Endothelial cell of umbilical vein (primary cell): ENCODE measurements around the gene TMTC1. TPM values are rescaled to one million over a fixed set of nuclear protein-coding genes. Genes with fewer than 3 reads are reported as not detected.

ENCODE experiments used
- BruUV-seq: library from RNA; stranded (reverse); fragments of 400-500 nt; replicated peaks from 2 replicates; lab custom pipeline; 2021; lab: Mats Ljungman, UMichigan
- CTCF ChIA-PET: fragments of 300-600, 350-600 bp; sonication (Branson Sonifier 250); formaldehyde crosslinking; loops from one replicate; lab custom pipeline; 2021; ENCODE audit warnings: antibody characterized with exemption, inconsistent platforms; lab: Charles Lee
- POLR2A ChIA-PET: fragments of 300-600, 350-600 bp; sonication (Branson Sonifier 250); formaldehyde crosslinking; loops from one replicate; lab custom pipeline; 2021; ENCODE audit warnings: antibody characterized with exemption, inconsistent platforms; lab: Charles Lee
- DNase-seq: peaks from one replicate; pipeline ENCODE4 v3.0.0-alpha.2; 2011; ENCODE audit warnings: low read depth, low spot score
- FAIRE-seq: peaks from 2 replicates; lab custom pipeline; 2011; peaks lifted over from hg19 to GRCh38; lab: Jason Lieb, UNC
- H2AFZ ChIP-seq: 2 replicates; pipeline ENCODE4 v1.6.0; 2012; ENCODE audit warnings: low read depth, low read length, control low read depth, inconsistent platforms
- H3K27ac ChIP-seq: 2 replicates; pipeline ENCODE4 v1.5.1; 2011; ENCODE audit warnings: low read depth, mild to moderate bottlenecking, control low read depth, low read length, moderate library complexity; ENCODE audit not compliant: insufficient read depth
- H3K27me3 ChIP-seq, 2 experiments: 2 replicates each; pipeline versions ENCODE4 v1.6.0 to v1.6.1; 2011; ENCODE audit warnings: low read length in 2 of 2, mixed read lengths in 1 of 2; ENCODE audit not compliant: control insufficient read depth in 2 of 2, insufficient read depth in 2 of 2
- H3K36me3 ChIP-seq, 2 experiments: 2 replicates in 1 of 2; 3 replicates in 1 of 2; pipeline ENCODE4 v1.5.1; 2011; ENCODE audit warnings: low read length in 2 of 2, mild to moderate bottlenecking in 1 of 2, moderate library complexity in 1 of 2; ENCODE audit not compliant: control insufficient read depth in 2 of 2, insufficient read depth in 2 of 2; ENCODE audit errors: extremely low read depth in 1 of 2
- H3K4me1 ChIP-seq: 3 replicates; pipeline ENCODE4 v1.5.1; 2011; ENCODE audit warnings: mild to moderate bottlenecking, low read length; ENCODE audit not compliant: control insufficient read depth, insufficient read depth; ENCODE audit errors: extremely low read depth
- H3K4me2 ChIP-seq: 2 replicates; pipeline ENCODE4 v1.6.1; 2011; ENCODE audit warnings: low read length, control low read depth, mixed read lengths; ENCODE audit not compliant: insufficient read depth
- H3K4me3 ChIP-seq, 3 experiments: fragments of 200-600 bp in 1 of 3; sonication (generic), shearing (Covaris generic) in 1 of 3; replicated peaks in 1 of 3; 2 replicates each; pipeline ENCODE4 v1.5.1; 2011 to 2016; ENCODE audit warnings: control low read depth in 3 of 3, low read length in 3 of 3, mild to moderate bottlenecking in 2 of 3, inconsistent platforms in 1 of 3, low read depth in 1 of 3, moderate library complexity in 1 of 3; ENCODE audit not compliant: insufficient read depth in 1 of 3
- H3K79me2 ChIP-seq: 2 replicates; pipeline ENCODE4 v1.6.0; 2012; ENCODE audit warnings: low read length, inconsistent platforms; ENCODE audit not compliant: control insufficient read depth, insufficient read depth
- H3K9ac ChIP-seq: replicated peaks from 2 replicates; pipeline ENCODE3; 2011; ENCODE audit warnings: low read length, control low read depth; ENCODE audit not compliant: insufficient read depth; ENCODE audit errors: extremely low read depth
- H3K9me1 ChIP-seq: replicated peaks from 3 replicates; pipeline ENCODE4 v1.6.0; 2011; ENCODE audit warnings: mild to moderate bottlenecking, low read length; ENCODE audit not compliant: control insufficient read depth, insufficient read depth; ENCODE audit errors: extremely low read depth
- H3K9me3 ChIP-seq: replicated peaks from 2 replicates; pipeline ENCODE4 v1.5.1; 2012; ENCODE audit warnings: low read length, inconsistent platforms; ENCODE audit not compliant: control insufficient read depth, insufficient read depth
- H4K20me1 ChIP-seq: replicated peaks from 2 replicates; pipeline ENCODE3; 2011; ENCODE audit warnings: mild to moderate bottlenecking, low read length; ENCODE audit not compliant: control insufficient read depth, insufficient read depth; ENCODE audit errors: extremely low read depth
- CTCF ChIP-seq, 2 donors: IDR thresholded peaks; 1 replicate in 1 of 2; 2 replicates in 1 of 2; pipeline ENCODE4 v1.5.1; 2011; ENCODE audit warnings: low read length in 2 of 2, mild to moderate bottlenecking in 2 of 2, moderate library complexity in 2 of 2, control low read depth in 1 of 2, inconsistent platforms in 1 of 2, low read depth in 1 of 2; ENCODE audit not compliant: insufficient read depth in 1 of 2; ENCODE audit errors: extremely low read depth in 1 of 2
- EZH2 ChIP-seq: IDR thresholded peaks from 2 replicates; pipeline ENCODE4 v1.6.1; 2012; ENCODE audit warnings: borderline replicate concordance, low read depth, mild to moderate bottlenecking, moderate library complexity, low read length, inconsistent platforms; ENCODE audit not compliant: severe bottlenecking
- FOS ChIP-seq: IDR thresholded peaks from 2 replicates; pipeline ENCODE4 v1.6.1; 2011; ENCODE audit warnings: mild to moderate bottlenecking, low read length, moderate library complexity, borderline replicate concordance; ENCODE audit not compliant: insufficient read depth
- MYC ChIP-seq: IDR thresholded peaks from one replicate; pipeline ENCODE4 v1.6.1; 2011; ENCODE audit warnings: mild to moderate bottlenecking, low read depth, low read length
- POLR2A ChIP-seq: IDR thresholded peaks from 2 replicates; pipeline ENCODE4 v1.6.1; 2012; ENCODE audit warnings: low read depth, mild to moderate bottlenecking, control low read depth, low read length
- POLR2AphosphoS5 ChIP-seq: IDR thresholded peaks from 2 replicates; pipeline ENCODE4 v1.6.1; 2012; ENCODE audit warnings: low read depth, mild to moderate bottlenecking, control low read depth, low read length, moderate library complexity; ENCODE audit not compliant: insufficient read depth
- dilution Hi-C: fragments of 300-500 bp; cut with MboI; formaldehyde crosslinking; loops from one replicate; pipeline ENCODE4 v1.15.0; 2019; ENCODE audit warnings: low sequenced_read_pairs; ENCODE audit not compliant: extremely low pct_ligation_motif_present
- intact Hi-C: fragments of 100-400 bp; cut with micrococcal nuclease; formaldehyde crosslinking; loops from one replicate; pipeline ENCODE4 v1.10.0; 2022
- polyA plus RNA-seq, 4 experiments: library from polyadenylated mRNA; depleted of rRNA in 3 of 4; stranded (reverse) in 3 of 4; unstranded in 1 of 4; fragments of >200 nt; gene quantifications; 2 replicates each; pipeline versions ENCODE4 v1.2.1 to v1.2.3, GENCODE V29; 2011 to 2012; ENCODE audit warnings: missing spikeins in 1 of 4
- total RNA-seq: library from RNA; stranded (reverse); gene quantifications from 2 replicates; pipeline ENCODE4 v1.2.3, GENCODE V29; 2021

The TMTC1 gene
- total and polyA plus RNA-seq, 2 donors (not counting 3 experiments of a cell fraction or from before 2014, with no cell fraction given): 5.4 to 5.9 TPM

- Histone ChIP-seq H3K27ac (no peak overlapping the region), H3K9me3 (no peaks in the 10 kb centered on the region), H3K4me3 (no peak overlapping the region), H4K20me1 (no peaks in the 10 kb centered on the region), H3K4me2 (no peak overlapping the region), H3K27me3 (peaks cover 0 to 2% of the 10 kb centered on the region in 2 experiments), H2AFZ (no peak overlapping the region), H3K9me1 (no peaks in the 10 kb centered on the region), H3K36me3 (no peaks in the 10 kb centered on the region), H3K79me2 (no peaks in the 10 kb centered on the region), H3K4me1 (no peaks in the 10 kb centered on the region), H3K9ac (no peak overlapping the region)
- ChIA-PET POLR2A (no interaction called here), CTCF (no interaction called here)
- DNase-seq (no peak), FAIRE-seq (no peak)
- TF ChIP-seq POLR2AphosphoS5 (no peak), FOS (no peak), EZH2 (no peak), MYC (no peak), POLR2A (no peak), CTCF (IDR thresholded peaks at IDR 0.05; ENCODE audit: extremely low read depth in 1 of 2, insufficient read depth in 1 of 2, low read depth in 1 of 2, low read length in 2 of 2) (no peak)
- intact Hi-C loops (no loop called here), dilution Hi-C loops (no loop called here)
- no TSS peak for BruUV-seq
Observed at GRCh38 chr12:29797565-29798355, 14.0 kb upstream of the TMTC1 start.
